Measurements from ENCODE around the gene PRPS1. TPM values are rescaled to one million over a fixed set of nuclear protein-coding genes. Genes with fewer than 3 reads are reported as not detected.
"Not testable (repeated sequence)": the region's sequence is repeated elsewhere in the genome, so short reads cannot be mapped to it uniquely, and the experiment has no call there.

Gene PRPS1
- total RNA-seq (2014; rRNA removed; shearing (Covaris generic)) = 81.3 and 100 TPM in 2 replicates

DNA sequence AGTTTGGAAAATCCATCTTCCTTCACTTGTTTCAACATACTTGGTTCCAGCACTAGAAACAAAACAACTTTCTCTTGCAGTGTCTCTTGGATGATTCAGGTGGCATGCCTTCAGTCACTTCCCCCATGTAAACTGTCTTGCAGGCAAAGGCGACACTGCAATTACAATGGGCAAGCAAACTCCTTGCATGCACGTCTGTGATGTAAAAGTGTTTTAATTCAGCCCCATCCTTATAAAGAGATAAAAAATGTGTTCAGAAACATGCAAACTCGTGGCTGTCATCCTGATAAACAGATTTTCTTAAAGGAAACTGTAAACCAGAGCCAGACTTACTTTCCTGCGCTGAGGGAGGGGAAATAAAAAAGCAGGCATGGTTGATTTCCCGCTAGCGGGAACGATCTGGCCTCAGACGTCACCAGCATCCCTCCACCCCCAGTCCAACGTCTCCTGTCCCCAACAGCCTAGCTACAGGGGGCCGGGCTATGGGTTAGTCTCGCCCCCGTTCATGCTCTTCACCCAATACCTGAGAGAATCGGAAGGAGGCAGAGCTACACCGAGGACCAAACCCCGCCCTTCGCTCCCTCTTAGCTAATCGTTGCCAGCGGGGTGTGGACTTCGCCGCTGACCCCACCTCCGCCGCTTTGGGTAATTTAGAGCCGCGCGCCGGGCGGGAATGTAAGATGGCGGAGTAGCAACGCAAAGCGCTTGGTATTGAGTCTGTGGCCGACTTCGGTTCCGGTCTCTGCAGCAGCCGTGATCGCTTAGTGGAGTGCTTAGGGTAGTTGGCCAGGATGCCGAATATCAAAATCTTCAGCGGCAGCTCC lies at the start of gene PRPS1:
Gene PRPS1 (plus strand): TSS at position 673 of the 824 bp plus-strand sequence. CDS start 119 bp downstream, at position 792.
- DNase-seq (ENCODE audit: low spot score) = peak; percentile 97

DNA sequence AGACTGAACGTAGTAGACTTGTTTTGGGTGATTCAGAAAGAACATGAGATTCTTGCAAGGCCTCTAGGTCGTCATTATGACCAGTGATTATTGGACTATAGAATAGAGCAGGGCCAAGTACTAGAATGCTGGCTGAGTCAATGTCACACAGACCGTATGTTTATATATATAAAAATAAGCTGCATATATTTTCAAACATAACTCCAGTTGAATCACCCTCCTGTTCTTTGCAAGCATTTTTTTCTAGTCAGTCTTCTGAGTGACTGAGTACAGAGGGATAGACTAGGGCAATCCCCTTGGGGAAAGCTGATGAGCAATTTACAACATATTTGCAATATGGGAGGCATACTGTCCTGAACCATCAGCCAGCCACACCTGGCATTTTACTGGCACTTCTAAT lies 48.4 kb upstream of the PRPS1 start:
- DNase-seq (ENCODE audit: low spot score) = no peak

DNA sequence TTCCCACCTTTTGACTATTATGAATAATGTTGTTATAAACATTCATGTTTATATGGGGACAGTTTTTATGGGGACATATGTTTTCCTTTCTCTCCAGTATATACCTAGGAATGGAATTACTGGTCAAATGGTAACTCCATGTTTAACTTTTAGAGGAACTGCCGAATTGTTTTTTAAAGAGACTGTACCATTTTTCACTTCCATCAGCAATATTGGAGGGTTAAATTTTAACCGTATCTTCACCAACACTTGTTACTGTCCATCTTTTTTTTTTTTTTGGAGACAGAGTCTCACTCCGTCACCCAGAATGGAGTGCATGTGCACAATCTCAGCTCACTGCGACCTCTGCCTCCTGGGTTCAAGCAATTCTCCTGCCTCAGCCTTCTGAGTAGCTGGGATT lies 46.4 kb upstream of the PRPS1 start:
- DNase-seq (ENCODE audit: low spot score) = no peak

DNA sequence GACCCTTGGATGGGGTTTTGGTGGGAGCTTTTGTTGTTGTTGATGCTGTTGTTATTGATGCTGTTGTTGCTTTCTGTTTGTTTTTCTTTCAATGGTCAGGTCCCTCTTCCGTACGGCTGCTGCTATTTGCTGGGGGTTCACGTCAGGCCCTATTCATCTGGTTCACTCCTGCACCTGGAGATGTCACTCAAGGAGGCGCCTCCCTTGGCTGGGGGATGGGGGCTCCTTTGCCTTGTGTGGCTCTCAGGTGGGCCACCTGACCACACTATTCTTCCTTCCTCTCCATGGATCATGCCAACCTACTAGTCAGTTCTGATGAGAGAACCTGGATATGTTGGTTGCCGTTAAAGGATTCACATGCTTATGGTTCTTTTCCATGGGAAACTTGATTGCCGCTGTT lies 39.1 kb upstream of the PRPS1 start:
- DNase-seq (ENCODE audit: low spot score) = no peak

DNA sequence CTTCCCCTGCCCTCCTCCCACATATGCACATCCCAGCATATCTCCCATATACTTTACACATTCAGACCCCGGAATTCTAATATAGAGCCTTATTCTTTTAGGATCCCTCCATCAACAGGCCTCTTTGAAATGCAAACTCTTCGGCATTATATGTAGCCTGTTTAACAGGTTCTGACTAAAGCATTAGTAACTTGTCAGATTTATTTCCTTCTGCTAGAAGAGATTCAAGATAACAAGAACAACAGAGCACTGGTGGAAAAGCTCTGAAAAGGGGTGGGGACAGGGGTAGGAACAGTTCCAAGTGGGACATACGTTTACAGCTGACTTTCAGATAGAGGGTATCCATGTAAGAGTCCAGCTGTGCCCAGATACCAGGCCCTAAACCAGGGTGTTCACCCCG lies 31.7 kb upstream of the PRPS1 start:
- DNase-seq (ENCODE audit: low spot score) = no peak

DNA sequence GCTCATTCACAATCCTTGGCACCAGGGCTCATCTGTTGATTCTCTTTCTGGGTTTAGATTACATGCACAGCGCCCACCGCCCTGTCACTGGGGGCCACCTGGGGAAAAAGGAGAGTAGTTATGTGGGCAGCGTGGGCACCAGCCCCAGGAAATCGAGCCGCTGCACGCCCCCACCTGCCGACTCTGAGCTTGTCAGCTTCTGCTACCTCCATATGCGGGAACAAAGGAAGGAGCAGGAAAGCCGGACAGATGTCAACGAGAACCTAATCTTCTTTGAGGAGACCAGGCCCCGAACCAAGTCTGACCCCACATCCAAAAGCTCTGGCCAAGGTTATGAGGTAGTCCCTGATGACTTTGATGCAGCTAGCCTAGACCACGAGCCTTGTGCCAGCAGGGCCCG lies 31.0 kb upstream of the PRPS1 start:
- no peak for DNase-seq (ENCODE audit: low spot score)

DNA sequence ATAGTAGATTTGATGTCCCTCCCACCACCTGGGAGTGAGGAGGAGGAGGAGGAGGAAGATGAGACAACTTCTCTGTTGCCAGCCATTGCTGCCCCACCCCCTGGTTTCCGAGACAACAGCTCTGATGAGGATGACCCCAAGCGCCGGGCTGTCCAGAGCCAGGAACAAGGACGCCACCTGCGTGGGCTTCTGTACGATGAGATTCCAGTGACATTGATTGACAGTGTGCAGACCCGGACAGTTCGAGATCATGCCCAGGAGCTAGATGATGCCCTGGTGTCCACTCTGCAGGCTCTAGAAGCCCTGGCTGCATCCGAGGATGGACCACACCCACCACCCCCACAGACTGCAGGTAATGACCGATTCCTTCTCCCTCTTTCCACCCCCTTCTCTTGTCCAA lies 30.5 kb upstream of the PRPS1 start:
- DNase-seq (ENCODE audit: low spot score) = no peak

DNA sequence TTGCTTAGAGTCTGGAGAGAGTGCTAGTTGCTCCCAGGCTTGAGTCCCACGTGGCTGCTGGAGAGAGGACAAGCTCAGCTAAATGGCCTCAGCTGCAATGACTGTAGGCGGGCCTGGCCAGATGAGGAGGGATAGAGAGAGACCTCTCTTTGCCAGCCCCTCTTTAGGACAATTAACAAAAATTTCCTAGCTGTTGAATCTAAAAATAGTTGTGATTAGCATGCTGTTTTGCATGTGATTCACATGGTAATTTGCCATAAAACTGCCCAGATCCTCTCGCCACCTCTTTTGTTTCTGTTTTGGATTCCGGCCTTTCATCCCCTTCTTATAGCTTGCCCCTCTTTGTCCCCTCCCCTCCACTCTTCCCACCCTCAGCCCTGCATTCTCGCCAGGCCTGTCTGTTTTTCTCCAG lies 28.9 kb upstream of the PRPS1 start:
- DNase-seq (ENCODE audit: low spot score) = no peak

DNA sequence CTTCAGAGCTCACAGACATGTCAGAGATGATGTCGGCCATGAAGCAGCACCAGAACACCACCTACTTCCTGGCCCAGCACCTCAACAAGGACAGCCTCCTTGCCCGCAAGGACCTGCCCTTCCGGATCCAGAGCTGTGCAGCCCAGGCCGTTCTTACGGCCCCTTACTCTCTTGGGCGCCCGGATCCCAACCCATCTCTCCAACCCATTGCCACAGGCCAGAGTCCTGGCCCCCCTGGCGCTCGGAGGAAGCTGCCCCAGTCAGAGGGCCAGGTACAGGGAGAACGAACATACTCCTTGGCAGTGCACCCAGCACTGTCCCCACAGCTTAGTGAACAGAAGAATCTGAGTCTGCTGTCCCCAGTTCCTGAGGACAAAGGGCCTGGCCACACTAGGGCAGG lies 27.9 kb upstream of the PRPS1 start:
- no peak for DNase-seq (ENCODE audit: low spot score)

DNA sequence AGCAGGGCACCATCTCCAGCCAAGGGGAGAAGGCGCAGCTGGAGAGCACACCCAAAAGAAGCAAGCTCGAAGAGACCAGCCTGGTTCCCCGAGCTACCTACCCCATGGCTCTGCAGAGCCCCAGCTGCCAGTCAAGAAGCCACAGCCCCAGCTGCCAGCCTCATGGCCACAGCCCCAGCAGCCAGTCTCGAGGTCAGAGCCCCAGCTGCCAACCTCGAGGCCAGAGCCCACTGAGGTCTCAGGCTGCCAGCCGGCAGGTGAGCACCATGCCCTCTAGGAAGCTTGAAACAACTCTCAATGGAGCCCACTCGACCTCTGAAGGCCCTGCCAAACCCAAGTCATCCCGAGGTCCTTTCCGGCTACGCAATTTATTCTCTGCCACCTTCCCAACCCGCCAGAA lies 27.0 kb upstream of the PRPS1 start:
- DNase-seq (ENCODE audit: low spot score) = no peak

DNA sequence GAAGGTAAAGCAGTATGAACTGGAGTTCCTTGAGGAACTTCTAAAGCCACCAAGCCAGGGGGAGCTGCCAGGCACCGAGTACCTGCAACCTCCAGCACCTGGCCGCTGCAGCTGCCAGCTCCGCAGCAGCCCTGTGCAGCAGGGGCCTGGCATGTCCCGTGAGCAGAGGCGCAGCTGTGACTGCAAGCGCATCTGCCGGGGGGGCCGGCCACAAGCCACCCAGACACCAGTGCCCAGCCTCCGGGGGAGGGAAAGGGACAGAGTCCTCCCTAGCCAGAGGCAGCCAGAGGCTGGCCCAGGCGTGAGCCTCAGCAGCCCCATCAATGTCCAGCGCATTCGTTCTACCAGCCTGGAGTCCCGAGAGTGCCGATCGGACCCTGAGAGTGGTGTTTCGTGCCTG lies 26.6 kb upstream of the PRPS1 start:
- DNase-seq (ENCODE audit: low spot score) = no peak

DNA sequence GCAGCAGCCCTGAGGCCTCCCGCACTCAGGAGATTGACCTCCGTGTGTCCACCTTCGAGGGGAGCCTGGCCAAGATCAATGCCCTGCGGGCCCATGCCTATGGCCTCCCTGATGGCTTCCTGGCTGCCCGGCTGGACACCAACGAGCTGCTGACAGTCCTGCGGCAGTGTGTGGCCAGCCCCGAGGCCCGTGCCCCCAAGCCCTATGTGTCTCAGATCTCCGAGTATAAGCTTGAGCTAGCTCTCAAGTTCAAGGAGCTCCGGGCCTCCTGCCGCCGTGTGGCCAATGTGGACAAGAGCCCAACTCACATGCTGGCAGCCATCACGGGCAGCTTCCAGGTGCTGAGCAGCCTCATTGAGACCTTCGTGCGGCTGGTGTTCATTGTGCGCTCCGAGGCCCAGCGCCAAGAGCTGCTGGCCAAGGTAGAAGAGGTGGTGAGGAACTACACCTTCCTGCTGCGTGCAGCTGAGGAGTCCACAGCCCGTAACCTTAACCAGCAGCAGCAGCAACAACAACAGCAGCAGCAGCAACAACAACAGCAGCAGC lies 25.5 kb upstream of the PRPS1 start:
- no peak for DNase-seq (ENCODE audit: low spot score)

DNA sequence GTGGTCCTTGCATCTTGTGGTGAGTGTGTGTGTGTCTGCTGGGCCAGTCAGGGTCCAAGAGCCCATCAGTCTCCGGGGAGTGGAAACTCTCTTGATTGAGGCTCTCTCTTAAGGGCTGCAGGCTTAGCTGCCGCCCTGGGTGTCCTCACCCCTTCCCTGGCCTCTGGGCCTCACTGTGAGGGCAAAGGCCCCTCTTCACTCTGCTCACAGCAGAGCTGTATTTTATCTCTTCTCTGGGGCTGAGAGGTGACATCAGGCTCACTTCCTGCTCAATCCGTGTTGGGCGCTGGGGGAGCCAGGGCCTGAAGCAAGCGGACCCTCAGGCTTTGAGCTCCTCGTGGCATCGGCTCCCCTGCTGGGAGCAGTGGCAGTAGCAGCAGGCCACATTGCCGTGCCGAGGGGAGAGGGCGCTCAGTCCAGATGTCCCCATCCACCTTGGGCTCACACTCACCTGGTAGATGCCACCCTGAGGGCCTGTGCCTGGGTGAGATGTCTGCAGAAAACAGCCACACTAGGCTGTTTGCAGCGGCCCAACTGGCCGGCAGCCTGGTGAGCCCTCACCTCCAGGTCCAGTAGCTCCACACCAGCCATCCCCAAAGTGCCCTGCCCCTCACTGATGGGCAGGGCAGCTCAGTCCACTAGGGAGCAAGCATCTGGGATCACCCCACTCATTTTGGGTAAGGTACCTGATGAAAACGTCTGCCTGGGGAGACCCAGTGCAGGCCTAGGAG lies 24.7 kb upstream of the PRPS1 start:
- no peak for DNase-seq (ENCODE audit: low spot score)

DNA sequence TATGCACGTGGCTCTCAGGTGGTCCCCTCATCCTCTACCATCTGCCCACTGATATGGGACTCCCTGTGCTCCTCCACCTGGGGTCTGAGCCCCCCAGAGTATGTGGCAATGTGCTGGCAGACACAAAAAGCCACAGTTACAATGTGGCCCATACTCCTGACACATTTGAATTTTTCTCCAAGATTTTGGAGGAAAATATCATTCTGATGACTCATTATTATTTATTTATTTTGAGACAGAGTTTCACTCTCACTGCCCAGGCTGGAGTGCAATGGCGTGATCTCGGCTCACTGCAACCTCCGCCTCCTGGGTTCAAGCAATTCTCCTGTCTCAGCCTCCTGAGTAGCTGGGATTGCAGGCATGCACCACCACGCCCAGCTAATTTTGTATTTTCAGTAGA lies 19.2 kb upstream of the PRPS1 start:
- not testable (repeated sequence) for DNase-seq (ENCODE audit: low spot score)

DNA sequence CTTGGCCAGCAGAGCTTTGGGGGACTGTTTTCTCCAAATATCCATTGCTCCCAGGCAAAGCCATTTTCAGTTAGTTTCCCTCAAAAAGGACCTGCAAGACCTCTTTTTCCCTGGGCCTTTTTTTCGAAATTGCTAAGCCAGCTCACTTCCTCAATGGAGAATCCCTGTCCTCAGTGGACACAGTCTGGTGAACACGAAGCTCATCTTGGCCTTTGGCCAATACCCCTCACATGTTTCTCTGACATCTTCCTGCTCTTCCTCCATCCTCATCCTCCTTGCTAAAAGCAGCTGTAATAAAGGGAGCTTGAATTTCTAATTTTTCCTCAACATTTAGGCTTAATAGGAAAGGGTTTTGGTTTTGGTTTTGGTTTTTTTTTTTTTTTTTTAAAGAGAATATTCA lies 17.6 kb upstream of the PRPS1 start:
- no peak for DNase-seq (ENCODE audit: low spot score)

DNA sequence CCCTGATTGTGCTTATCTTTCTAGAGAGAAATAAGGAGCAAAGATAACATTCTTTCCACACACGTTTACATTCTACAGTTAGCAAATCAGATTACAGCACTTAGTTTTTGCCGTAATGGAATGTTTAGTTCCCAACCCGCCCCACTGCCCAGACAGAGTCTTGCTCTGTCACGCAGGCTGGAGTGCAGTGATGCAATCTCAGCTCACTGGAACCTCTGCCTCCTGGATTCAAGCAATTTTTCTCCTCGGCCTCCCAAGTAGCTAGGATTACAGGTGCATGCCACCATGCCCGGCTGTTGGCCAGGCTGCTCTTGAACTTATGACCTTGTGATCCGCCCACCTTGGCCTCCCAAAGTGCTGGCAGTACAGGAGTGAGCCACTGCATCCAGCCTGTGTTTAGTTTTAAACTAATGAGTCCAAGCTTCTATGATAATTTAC lies 8.4 kb upstream of the PRPS1 start:
- peak; percentile 30 for DNase-seq (ENCODE audit: low spot score)

DNA sequence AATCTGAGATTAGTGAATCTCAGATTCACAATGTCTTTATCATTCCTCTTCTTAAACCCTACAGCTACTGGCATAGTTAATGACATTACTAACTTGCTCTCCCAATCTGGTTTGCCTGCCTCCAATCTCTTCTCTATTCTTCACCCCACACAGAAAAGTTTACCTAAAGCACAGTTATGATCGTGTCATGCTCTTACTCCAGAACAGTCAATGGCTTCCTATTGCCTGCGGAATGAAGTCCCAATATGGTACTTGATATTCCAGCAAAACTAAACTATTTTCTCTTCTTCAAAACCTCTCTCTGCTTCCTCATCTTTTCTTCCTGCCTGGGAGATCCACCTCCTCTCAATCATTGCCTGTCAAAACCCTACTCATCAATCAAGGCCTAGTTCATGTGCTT lies 3.4 kb upstream of the PRPS1 start:
- no peak for DNase-seq (ENCODE audit: low spot score)

DNA sequence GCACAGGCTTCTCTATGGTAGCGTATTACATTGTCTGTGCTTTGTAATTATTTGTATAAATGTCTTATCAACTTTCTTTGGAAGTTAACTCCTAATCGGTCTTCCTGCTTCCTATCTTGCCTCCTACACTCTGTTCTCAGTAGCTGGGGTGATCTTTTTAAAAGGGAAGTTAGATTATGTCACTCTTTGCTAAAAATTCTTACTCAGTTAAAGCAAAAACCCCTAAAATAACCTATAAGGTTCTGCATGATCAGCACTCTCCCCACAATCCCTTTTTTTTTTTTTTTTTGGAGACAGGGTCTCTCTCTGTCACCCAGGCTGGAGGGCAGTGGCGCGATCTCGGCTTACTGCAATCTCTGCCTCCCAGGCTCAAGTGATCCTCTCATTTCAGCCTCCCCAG lies 2.6 kb upstream of the PRPS1 start:
- no peak for DNase-seq (ENCODE audit: low spot score)

DNA sequence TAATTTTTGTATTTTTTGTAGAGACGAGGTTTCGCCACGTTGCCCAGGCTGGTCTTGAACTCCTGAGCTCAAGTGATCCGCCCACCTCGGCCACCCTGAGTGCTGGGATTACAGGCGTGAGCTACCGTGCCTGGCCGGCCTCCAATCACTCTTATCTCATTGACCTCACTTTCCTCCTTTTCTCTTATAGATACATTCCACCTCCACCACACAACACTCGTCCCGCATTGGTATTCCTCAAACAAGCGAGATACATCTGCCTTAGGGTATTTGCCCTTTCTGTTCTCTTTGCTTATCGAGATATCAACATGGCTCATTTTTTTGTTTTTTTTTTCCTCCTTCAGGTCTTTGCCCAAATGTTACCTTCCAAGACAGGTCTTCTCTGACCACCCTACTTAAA lies 1.8 kb upstream of the PRPS1 start:
- no peak for DNase-seq (ENCODE audit: low spot score)

DNA sequence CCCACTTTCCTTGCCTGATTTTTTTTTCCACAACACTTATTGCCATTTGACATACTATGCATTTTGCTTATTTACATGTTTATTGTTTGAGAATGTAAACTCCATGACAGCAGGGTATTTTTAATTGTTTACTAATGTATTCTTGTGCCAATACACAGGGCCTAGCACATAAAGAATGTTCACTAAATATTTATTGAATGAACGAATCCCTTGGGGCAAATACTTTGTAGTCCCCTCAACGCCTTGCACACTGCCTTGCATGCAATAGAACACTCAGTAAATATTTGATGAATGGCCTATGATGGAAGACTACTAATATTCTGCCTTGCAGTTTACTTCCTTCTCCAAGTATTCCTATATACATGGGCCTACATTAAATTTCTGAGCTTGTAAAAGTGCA lies 1.4 kb upstream of the PRPS1 start:
- no peak for DNase-seq (ENCODE audit: low spot score)

DNA sequence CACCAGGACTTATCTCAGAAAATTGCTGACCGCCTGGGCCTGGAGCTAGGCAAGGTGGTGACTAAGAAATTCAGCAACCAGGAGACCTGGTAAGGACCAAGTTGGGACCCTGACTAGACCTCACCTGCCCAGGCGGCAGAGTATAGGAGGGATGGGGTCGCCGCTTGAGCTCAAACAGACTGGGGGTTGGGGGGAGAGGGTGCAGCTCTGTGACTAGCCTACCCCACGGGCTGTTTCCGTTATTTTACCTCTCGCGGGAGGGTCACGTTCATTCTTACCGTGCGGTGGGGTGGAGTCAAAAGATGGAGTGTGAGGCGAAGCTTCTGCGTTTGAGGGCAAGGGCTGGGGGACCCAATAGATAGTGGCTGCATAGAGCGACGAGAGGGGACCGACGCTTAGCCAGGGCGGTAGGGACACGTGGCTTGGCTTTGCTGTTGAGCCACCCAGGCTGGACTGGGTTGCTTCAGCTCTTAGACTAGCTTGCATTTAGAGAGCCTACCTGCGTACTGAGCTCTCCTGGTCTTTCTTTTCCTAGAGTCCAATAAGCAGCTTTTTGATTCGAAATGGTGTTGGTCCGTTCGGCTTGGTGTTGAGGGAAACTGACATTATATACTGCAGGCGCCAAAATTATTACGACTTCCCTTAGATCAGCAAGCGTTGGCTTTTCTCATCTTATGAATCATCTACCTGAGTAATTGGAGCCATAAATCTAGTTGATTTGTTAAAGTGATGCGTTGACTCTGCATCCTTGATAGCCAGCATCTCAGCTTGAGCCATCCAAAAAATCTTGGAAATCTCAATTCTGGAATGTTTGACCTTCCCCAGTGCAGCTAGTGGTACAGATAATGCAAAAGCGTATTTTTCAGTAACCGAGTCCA lies 591 bp downstream of the PRPS1 start:
- peak; percentile 36 for DNase-seq (ENCODE audit: low spot score)

DNA sequence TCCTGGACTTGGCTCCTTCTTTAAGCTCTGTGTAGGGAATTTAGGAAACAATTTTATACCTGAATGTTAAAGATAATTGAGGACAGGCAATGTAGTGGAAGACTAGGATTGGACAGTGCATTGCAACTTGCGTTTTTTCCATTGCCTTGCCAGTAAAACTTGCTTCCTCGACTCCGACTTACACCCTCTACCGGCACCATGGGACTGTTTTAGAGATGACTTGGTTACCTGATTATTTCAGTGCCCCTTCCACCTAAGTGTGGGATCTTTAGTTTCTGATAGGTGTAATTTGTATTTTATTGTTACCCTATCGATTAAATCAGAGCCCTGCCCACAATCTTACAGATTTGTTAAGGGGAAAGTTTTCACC lies 1.2 kb downstream of the PRPS1 start:
- DNase-seq (ENCODE audit: low spot score) = peak; percentile 33

Data from H4 (cell line).